ENCODE results near the gene MLLT1. TPM values are rescaled to one million over a fixed set of nuclear protein-coding genes. Genes with fewer than 3 reads are reported as not detected.
A peak's percentile ranks its signal among the peaks of the same experiment; 100 is the strongest.

Gene MLLT1
- total and polyA plus RNA-seq, 10 donors: 10.1 to 57.2 (median 25.1) TPM

DNA sequence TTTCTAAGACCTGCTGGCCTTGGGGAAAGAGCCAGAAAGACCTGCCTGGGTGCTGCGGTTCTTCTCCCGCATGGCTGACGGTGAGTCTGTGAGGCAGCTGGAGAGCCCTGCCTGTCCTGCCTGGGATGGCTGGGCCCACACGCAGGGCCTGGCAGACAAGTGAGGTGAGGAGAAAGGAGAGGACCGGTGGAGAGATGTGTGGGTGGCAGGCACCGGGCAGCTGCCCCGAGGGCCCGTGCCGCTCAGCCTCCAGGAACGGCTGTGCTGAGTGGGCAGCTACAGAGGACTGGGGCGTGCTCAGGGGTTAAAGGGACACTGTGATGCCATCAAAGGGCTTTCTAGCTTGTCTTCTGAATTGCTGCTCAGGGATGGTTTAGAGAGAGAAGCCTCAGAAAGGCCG, 53.8 kb downstream of the MLLT1 start:
- Histone ChIP-seq H3K36me3 (peaks cover 0 to 95% (median 52%) of the 10 kb centered on the region in 6 donors), H3K27me3 (replicated peaks in 1 of 7) (no peaks in the 10 kb centered on the region), H3K9me3 (no peaks in the 10 kb centered on the region), H3K4me1 (peaks cover 0 to 51% (median 18%) of the 10 kb centered on the region in 6 donors), H3K4me3 (no peak overlapping the region), H3K27ac (no peak overlapping the region)
- TF ChIP-seq, protein P1, sequence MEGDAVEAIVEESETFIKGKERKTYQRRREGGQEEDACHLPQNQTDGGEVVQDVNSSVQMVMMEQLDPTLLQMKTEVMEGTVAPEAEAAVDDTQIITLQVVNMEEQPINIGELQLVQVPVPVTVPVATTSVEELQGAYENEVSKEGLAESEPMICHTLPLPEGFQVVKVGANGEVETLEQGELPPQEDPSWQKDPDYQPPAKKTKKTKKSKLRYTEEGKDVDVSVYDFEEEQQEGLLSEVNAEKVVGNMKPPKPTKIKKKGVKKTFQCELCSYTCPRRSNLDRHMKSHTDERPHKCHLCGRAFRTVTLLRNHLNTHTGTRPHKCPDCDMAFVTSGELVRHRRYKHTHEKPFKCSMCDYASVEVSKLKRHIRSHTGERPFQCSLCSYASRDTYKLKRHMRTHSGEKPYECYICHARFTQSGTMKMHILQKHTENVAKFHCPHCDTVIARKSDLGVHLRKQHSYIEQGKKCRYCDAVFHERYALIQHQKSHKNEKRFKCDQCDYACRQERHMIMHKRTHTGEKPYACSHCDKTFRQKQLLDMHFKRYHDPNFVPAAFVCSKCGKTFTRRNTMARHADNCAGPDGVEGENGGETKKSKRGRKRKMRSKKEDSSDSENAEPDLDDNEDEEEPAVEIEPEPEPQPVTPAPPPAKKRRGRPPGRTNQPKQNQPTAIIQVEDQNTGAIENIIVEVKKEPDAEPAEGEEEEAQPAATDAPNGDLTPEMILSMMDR (IDR thresholded peaks at IDR 0.05 in 8 of 11, conservative IDR thresholded peaks at IDR 0.05 in 3 of 11): no peak
- TF ChIP-seq POLR2A (IDR thresholded peaks at IDR 0.05) (no peak), POLR2AphosphoS5 (IDR thresholded peaks at IDR 0.05) (peak in 1 of 3 donors; percentile 17)
- intact Hi-C loops (cut with DNase I; ENCODE audit: low total_unique reads): no loop called here
- DNase-seq: peak; percentile 62
- WGBS, 5 donors: 93 to 99% (median 95%) methylated on average over 12 of the region's 12 CpGs

DNA sequence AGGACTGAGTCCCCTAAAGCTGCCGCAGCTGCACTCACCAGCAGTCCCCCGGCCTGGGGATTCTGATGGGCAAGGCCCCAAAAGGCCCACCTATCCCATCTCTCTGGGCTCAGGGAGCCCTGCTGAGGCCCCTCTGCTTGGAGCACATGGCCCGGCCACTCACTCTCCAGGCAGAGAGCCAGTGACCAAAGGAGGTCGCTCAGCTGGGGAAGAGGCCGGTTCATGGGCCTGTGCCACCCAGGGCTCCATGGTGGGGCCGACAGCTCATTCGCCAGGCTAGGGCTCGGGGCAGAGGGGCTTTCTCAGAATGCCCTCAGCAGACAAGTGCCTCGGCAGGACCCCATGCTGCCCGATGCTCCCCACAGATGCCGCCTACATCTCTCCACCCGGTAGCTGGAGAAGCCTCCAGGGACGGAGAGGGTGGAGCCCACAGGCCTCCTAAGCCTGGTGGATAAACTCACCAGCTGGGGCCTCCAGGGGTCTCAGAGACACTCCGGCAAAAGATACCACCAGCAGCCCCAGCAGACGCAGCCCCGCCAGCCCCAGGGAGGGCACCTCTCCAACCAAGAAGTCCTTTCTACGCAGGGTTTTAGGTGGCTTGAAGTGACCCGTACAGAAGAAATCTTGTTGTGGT, 54.4 kb downstream of the MLLT1 start:
- intact Hi-C loops (cut with DNase I; ENCODE audit: low total_unique reads): no loop called here
- H3K36me3 ChIP-seq: peaks cover 0 to 95% (median 53%) of the 10 kb centered on the region in 6 donors

DNA sequence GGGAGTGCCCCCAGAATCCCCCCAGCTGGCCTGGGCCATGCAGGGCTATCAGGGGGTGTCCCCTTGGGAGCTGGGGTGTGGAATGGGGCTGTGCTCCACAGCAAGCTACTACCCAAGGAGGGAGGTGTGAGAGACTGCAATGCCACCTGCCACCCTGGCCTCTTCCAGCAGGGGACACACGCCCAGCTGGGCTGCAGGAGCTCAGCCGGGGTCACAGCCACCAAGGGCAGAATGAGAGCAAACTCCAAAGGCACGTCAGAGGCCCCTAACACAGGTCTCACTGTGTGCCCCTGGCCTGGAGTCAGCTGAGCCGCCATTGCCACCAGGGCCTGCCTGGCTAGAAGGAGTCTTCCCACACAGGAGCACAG, 55.5 kb downstream of the MLLT1 start:
- no peaks in the 10 kb centered on the region for H3K27me3 ChIP-seq (replicated peaks in 1 of 7)
- no peaks in the 10 kb centered on the region for H3K9me3 ChIP-seq
- H3K27ac ChIP-seq: peak overlapping the region in 3 of 8 donors; percentile 68 to 75 (median 72)
- H3K4me1 ChIP-seq: peaks cover 0 to 59% (median 27%) of the 10 kb centered on the region in 6 donors
- TF ChIP-seq, protein P1 (IDR thresholded peaks at IDR 0.05 in 8 of 11, conservative IDR thresholded peaks at IDR 0.05 in 3 of 11): no peak
- TF ChIP-seq POLR2AphosphoS5 (IDR thresholded peaks at IDR 0.05) (no peak), POLR2A (IDR thresholded peaks at IDR 0.05) (no peak)
- no peak overlapping the region for H3K4me3 ChIP-seq
- peaks cover 0 to 96% (median 48%) of the 10 kb centered on the region in 6 donors for H3K36me3 ChIP-seq
- no peak for DNase-seq
- WGBS, 5 donors: 93 to 100% (median 96%) methylated on average over 1 to 4 of the region's 4 CpGs
- intact Hi-C loops (cut with DNase I; ENCODE audit: low total_unique reads): no loop called here

More for the DNA sequence above, 54.4 kb downstream of the MLLT1 start:
- 89 to 99% (median 96%) methylated on average over 10 to 18 of the region's 18 CpGs for WGBS, 5 donors
- H3K9me3 ChIP-seq: no peaks in the 10 kb centered on the region
- no peak overlapping the region for H3K27ac ChIP-seq
- peak; percentile 51 for DNase-seq
- TF ChIP-seq POLR2A (IDR thresholded peaks at IDR 0.05) (no peak), POLR2AphosphoS5 (IDR thresholded peaks at IDR 0.05) (peak in 1 of 3 donors; percentile 25)
- TF ChIP-seq, protein P1 (IDR thresholded peaks at IDR 0.05 in 8 of 11, conservative IDR thresholded peaks at IDR 0.05 in 3 of 11): no peak
- no peaks in the 10 kb centered on the region for H3K27me3 ChIP-seq (replicated peaks in 1 of 7)
- peaks cover 0 to 54% (median 20%) of the 10 kb centered on the region in 6 donors for H3K4me1 ChIP-seq
- H3K4me3 ChIP-seq: no peak overlapping the region

DNA sequence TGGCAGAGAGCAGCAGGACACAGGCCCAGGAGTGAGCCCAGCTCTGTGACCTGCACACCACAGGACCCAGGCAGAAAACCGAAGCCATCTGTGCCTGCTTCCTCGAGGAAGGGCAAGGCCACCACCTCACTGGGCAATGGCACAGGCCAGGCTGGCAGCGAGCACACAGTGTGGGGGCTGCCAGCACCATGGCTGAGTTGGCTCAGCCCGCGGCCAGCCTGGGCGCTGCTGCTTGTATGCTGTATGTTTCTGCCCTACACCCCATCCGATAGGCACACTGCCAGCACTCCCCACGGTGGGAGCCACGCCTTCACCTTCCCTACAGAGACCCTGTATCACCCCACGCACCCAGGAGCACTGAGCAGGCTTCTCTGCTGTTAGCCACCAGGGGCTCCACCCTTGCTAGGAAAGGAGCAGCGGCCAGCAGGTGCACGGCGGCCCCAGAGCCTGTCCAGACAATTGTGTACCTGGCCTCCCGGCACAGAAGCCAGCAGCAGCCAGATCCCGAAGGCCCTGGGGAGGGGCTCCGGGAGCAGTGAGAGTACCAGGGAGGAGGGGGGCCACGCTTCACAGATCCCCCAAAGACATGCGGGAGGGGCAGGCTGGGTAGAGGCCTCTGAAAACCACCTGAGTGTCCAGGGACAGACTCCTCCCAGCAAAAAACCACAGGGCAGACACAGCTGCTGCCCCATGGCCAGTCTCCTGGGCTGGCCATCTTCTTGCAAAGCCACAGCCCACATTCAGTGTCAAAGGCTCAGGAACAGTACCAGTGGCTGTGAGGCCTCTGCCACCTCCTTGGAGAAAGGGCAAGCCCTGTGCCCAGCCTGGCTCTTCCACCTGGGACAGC, 56.1 kb downstream of the MLLT1 start:
- Histone ChIP-seq H3K4me1 (peaks cover 3 to 63% (median 33%) of the 10 kb centered on the region in 6 donors), H3K9me3 (no peaks in the 10 kb centered on the region), H3K36me3 (peaks cover 0 to 92% (median 48%) of the 10 kb centered on the region in 6 donors), H3K27me3 (replicated peaks in 1 of 7) (no peaks in the 10 kb centered on the region), H3K4me3 (no peak overlapping the region), H3K27ac (peak overlapping the region in 6 of 8 donors; percentile 41 to 75 (median 70))
- DNase-seq: peak; percentile 81
- TF ChIP-seq, protein P1 (IDR thresholded peaks at IDR 0.05 in 8 of 11, conservative IDR thresholded peaks at IDR 0.05 in 3 of 11): no peak
- peak; percentile 62 to 78 (median 73) for TF ChIP-seq POLR2AphosphoS5 (IDR thresholded peaks at IDR 0.05)
- 72 to 86% (median 78%) methylated on average over 13 to 18 of the region's 18 CpGs for WGBS, 5 donors
- intact Hi-C loops (cut with DNase I; ENCODE audit: low total_unique reads): no loop called here
